Measurements from ENCODE around the gene DST. TPM values are rescaled to one million over a fixed set of nuclear protein-coding genes. Genes with fewer than 3 reads are reported as not detected.

DST gene
- total RNA-seq, 1 experiment from 2014 or later = 91.9 TPM

DNA sequence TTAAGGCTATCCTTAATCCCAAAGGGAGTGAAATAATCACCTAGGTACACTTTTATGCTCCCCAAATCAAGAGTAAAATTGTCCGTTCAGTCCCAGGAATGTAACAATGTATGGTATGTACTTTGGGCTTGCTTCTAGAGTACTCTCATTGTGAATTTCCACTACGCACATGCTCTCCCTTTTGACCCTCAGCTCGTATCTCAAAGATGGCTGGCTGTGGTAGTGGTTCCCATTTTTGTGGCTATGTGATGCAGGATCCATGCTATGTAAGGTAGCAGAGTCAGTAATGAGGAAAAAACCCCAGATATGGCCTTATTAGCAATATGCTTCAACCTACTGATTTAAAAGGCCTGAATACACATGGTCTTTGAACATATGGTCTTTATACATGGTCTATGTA, 133.7 kb downstream of the DST start:
- H3K4me1 ChIP-seq (ENCODE audit: insufficient read depth, low read length) = no peaks in the 10 kb centered on the region
- Mint-ChIP-seq H3K27ac (0 out of 7 replicates have a peak overlapping the region, but pooled peaks of 1 of the 3 experiments have one; percentile 18), H3K9me3 (no peaks in the 10 kb centered on the region), H3K27me3 (ENCODE audit: low read depth) (no peaks in the 10 kb centered on the region), H3K4me3 (no peak overlapping the region), H3K4me1 (no peaks in the 10 kb centered on the region), H3K36me3 (ENCODE audit: insufficient read depth in 1 of 3, low read depth in 3 of 3) (peaks cover 14 to 40% (median 28%) of the 10 kb centered on the region in 3 experiments; a peak in 6 of 7 replicates)
- H2BK15ac ChIP-seq (ENCODE audit: low read depth, low read length) = no peak overlapping the region
- no peak overlapping the region for H3K23ac ChIP-seq (ENCODE audit: insufficient read length, low read depth, low read length)
- no peak overlapping the region for H4K91ac ChIP-seq (ENCODE audit: insufficient read length, low read depth, low read length)
- no peak overlapping the region for H3K14ac ChIP-seq (ENCODE audit: insufficient read depth, low read length)
- no peak overlapping the region for H2BK120ac ChIP-seq (ENCODE audit: low read depth, low read length, poor library complexity, severe bottlenecking)
- H3K79me2 ChIP-seq (ENCODE audit: insufficient read depth, low read length) = no peaks in the 10 kb centered on the region
- H2BK5ac ChIP-seq (ENCODE audit: insufficient read length, low read length) = no peak overlapping the region
- TF ChIP-seq, protein P1, sequence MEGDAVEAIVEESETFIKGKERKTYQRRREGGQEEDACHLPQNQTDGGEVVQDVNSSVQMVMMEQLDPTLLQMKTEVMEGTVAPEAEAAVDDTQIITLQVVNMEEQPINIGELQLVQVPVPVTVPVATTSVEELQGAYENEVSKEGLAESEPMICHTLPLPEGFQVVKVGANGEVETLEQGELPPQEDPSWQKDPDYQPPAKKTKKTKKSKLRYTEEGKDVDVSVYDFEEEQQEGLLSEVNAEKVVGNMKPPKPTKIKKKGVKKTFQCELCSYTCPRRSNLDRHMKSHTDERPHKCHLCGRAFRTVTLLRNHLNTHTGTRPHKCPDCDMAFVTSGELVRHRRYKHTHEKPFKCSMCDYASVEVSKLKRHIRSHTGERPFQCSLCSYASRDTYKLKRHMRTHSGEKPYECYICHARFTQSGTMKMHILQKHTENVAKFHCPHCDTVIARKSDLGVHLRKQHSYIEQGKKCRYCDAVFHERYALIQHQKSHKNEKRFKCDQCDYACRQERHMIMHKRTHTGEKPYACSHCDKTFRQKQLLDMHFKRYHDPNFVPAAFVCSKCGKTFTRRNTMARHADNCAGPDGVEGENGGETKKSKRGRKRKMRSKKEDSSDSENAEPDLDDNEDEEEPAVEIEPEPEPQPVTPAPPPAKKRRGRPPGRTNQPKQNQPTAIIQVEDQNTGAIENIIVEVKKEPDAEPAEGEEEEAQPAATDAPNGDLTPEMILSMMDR (conservative IDR thresholded peaks at IDR 0.05) = no peak
- H4K5ac ChIP-seq (ENCODE audit: insufficient read length, low read depth, low read length) = no peak overlapping the region
- H3K4ac ChIP-seq (ENCODE audit: low read depth, low read length) = no peak overlapping the region
- H3K56ac ChIP-seq (ENCODE audit: insufficient read length, low read depth, low read length) = no peak overlapping the region
- no peak overlapping the region for H2AFZ ChIP-seq (ENCODE audit: low read length)
- DNase-seq = no peak
- H3K23me2 ChIP-seq (ENCODE audit: insufficient read length, low read depth, low read length, poor library complexity, severe bottlenecking) = no peaks in the 10 kb centered on the region
- H3K27me3 ChIP-seq (ENCODE audit: insufficient read depth, low read length) = no peaks in the 10 kb centered on the region
- no CpG with 5 or more reads among the region's 3 CpGs for WGBS (ENCODE audit: extremely low coverage, insufficient read length, low lambda C conversion rate)
- H2BK20ac ChIP-seq (ENCODE audit: low read depth, low read length, poor library complexity, severe bottlenecking) = no peak overlapping the region
- H3K18ac ChIP-seq (ENCODE audit: insufficient read length, low read depth, low read length) = no peak overlapping the region
- no peak overlapping the region for H3T11ph ChIP-seq (ENCODE audit: low read length)
- no peak overlapping the region for H2BK12ac ChIP-seq (ENCODE audit: insufficient read length, low read depth, low read length)
- no peaks in the 10 kb centered on the region for H3K9me3 ChIP-seq (ENCODE audit: control insufficient read depth, low read depth, low read length)
- H4K20me1 ChIP-seq (ENCODE audit: control insufficient read depth, insufficient read depth, insufficient read length) = no peaks in the 10 kb centered on the region
- no peak overlapping the region for H3K27ac ChIP-seq (ENCODE audit: insufficient read length, low read depth, low read length)
- H3K9ac ChIP-seq (ENCODE audit: extremely low read depth, insufficient read length, low read length) = no peak overlapping the region
- H3K79me1 ChIP-seq (ENCODE audit: insufficient read depth, low read depth, low read length, poor library complexity, severe bottlenecking) = no peaks in the 10 kb centered on the region
- H4K8ac ChIP-seq (replicated peaks; ENCODE audit: insufficient read length, low read depth, low read length) = no peak overlapping the region
- H3K4me2 ChIP-seq (ENCODE audit: insufficient read depth, insufficient read length, low read length) = no peak overlapping the region
- no peak overlapping the region for H2AK5ac ChIP-seq (ENCODE audit: insufficient read length, low read length)
